GM18526 (cell line): ENCODE measurements around the gene PPL.

Source experiments
- POLR2A ChIP-seq: IDR thresholded peaks from 3 replicates; pipeline ENCODE4 v1.6.1; 2011; ENCODE audit not compliant: insufficient read length; ENCODE audit errors: extremely low read depth

Gene PPL, protein sequence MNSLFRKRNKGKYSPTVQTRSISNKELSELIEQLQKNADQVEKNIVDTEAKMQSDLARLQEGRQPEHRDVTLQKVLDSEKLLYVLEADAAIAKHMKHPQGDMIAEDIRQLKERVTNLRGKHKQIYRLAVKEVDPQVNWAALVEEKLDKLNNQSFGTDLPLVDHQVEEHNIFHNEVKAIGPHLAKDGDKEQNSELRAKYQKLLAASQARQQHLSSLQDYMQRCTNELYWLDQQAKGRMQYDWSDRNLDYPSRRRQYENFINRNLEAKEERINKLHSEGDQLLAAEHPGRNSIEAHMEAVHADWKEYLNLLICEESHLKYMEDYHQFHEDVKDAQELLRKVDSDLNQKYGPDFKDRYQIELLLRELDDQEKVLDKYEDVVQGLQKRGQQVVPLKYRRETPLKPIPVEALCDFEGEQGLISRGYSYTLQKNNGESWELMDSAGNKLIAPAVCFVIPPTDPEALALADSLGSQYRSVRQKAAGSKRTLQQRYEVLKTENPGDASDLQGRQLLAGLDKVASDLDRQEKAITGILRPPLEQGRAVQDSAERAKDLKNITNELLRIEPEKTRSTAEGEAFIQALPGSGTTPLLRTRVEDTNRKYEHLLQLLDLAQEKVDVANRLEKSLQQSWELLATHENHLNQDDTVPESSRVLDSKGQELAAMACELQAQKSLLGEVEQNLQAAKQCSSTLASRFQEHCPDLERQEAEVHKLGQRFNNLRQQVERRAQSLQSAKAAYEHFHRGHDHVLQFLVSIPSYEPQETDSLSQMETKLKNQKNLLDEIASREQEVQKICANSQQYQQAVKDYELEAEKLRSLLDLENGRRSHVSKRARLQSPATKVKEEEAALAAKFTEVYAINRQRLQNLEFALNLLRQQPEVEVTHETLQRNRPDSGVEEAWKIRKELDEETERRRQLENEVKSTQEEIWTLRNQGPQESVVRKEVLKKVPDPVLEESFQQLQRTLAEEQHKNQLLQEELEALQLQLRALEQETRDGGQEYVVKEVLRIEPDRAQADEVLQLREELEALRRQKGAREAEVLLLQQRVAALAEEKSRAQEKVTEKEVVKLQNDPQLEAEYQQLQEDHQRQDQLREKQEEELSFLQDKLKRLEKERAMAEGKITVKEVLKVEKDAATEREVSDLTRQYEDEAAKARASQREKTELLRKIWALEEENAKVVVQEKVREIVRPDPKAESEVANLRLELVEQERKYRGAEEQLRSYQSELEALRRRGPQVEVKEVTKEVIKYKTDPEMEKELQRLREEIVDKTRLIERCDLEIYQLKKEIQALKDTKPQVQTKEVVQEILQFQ (N-terminal part only)

DNA sequence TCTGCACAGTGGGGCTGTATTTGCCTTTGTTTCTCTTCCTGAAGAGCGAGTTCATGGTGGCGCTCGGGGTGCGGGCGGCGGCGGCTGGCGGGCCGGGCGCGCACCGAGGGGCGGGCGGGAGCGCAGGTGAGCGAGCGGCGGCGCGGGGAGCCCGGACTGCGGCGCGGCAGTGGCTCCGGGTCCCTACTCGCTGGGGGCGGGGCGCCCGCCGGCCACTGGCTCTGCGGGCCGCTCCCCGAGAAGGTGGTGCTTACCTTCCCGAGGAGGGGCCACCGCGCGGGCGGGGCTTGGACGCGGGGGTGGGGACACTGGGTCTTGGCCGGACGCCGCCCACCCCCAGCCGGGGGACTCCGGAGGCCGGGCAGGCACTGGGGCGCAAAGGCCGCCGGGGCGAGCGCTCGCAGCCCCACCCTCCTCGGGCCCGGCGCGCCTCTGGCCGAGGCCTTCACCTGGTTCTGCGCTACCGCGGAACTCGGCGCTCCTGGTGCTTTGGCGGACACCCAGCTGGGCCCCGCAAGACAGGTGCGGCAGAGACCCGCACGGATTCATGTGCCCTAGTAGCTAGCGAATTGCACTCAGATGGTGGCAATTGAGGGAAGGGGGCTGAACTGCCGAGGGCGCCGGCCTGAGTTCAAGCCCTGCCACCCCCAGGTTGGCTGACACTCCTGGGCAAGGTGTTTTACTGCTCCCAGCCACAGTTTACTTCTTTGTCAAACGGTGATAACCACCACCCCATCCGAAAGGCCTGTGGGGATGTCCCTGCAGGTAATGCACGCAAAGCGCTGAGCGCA lies at the start of gene PPL:
PPL (minus strand) TSS at position 158 of the 791 bp plus-strand sequence; CDS start at position 55, 103 bp downstream.
- no peak for TF ChIP-seq POLR2A

DNA sequence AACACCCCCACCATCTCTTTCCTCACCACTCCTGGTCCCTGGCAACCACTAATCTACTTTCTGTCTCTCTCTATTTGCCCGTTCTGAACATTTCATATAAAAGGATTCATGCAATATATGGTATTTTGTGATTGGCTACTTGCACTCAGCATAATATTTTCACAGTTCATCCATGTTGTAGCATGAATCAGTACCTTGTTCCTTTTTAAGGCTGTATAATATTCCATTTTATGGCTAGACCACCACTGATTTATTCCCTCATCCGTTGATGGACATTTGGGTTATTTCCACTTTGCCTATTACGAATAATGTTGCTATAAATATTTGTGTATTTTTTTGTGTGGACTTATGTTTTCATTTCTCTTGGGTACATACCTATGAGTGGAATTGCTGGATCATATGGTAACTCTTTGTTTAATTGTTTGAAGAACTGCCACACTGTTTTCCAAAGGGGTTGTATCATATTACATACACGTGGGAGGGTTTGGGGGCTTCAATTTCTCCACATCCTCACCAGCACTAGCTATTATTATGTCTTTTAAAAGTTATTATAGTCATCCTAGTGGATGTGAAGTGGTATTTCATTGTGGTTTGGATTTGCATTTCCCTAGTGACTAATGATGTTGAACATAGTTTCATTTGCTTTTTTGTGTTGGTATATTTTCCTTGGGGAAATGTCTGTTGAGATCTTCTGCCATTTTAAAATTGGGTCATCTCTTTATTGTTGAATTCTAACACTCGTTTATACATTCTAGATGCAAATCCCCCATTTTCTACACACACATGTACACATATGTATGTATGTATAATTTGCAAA lies 47.4 kb upstream of the PPL start:
- no peak for TF ChIP-seq POLR2A

GRCh38 chr16:4982056-4982867 lies 45.3 kb upstream of the PPL start:
- no peak for TF ChIP-seq POLR2A

- TF ChIP-seq POLR2A, result no peak
These were observed 44.5 kb upstream of the PPL start for GRCh38 chr16:4981473-4981872.

DNA sequence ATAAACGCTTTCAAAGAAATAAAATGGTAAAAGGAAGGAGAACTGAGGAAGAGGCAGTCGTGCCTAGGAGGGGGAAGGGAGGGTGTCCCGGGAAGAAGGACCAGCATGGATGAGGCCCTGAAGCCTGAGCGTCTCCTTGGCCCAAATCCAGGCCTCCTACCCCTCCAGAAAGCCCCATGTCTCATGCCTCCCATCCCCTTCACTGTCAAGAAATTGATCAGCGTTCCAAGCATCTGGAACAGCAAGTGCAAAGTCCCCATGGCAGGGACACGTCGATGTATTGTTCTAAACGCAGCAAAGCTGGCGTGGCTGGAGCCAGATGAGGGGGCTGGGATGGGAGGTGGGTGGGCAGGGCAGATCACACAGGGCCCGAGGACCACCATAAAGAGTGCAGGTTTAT lies 43.7 kb upstream of the PPL start:
- no peak for TF ChIP-seq POLR2A

- TF ChIP-seq POLR2A, result no peak
These were observed 43.0 kb upstream of the PPL start for GRCh38 chr16:4979736-4980660.

DNA sequence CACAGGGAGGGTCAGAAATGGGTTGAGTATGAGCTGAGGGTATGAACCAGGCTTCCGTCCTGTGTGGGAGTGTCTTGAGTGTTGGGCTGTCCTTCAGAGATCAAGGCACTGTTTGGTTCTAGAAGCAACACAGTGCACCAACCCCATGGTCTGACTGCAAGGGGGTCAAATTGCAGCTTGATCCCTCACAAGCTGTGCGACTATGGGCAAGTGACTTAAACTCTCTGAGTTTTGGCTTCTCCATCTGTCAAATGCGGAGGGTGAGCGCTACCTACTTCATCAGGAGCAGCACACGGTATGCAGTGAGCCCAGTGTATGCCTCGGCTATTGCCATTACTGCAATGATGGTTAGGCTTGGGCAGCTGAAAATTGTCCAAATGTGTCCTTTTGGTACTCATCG lies 42.2 kb upstream of the PPL start:
- TF ChIP-seq POLR2A, result no peak

DNA sequence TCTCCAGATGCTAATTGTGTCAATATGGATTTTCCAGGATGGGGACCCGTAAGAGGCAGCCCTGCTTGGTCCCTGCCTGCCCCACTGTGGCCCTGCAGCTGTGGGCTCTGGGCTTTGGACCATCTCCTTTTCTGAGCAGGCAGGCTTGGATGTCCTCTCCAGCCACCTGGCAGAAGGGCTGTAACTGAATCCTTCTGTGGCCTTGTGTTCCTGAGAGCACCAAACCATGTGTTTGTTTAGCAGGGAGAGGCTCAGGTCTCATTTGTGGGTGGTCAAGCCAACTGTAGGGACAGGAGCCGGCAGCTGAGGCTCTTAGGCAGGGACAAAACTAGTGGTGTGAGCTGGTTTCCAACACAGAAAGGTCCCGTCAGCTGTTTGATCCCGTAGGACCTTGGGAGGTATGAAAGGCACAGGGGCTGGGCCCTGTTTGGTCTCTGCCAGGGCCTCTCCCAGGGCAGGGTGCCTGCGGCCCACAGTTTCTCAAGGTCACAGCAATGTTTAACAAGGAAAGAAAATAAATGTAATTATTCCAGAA lies 39.7 kb upstream of the PPL start:
- TF ChIP-seq POLR2A, result no peak

GRCh38 chr16:4976079-4976478 lies 39.1 kb upstream of the PPL start:
- no peak for TF ChIP-seq POLR2A

GRCh38 chr16:4972938-4973587 lies 36.1 kb upstream of the PPL start:
- no peak for TF ChIP-seq POLR2A

GRCh38 chr16:4970010-4970409 lies 33.1 kb upstream of the PPL start:
- no peak for TF ChIP-seq POLR2A
